ENCODE measurements around the gene RHD.
"Not testable (repeated sequence)": the region's sequence is repeated elsewhere in the genome, so short reads cannot be mapped to it uniquely, and the experiment has no call there.

- TF ChIP-seq FOXP1 (CRISPR knock-in tag; IDR thresholded peaks at IDR 0.05; ENCODE audit: borderline replicate concordance); CTCF (IDR thresholded peaks at IDR 0.05); IRF1 (CRISPR knock-in tag; IDR thresholded peaks at IDR 0.05); NR2C2 (CRISPR knock-in tag; IDR thresholded peaks at IDR 0.05); JUN (CRISPR knock-in tag; IDR thresholded peaks at IDR 0.05); FOXJ3 (CRISPR knock-in tag; IDR thresholded peaks at IDR 0.05; ENCODE audit: borderline replicate concordance); USF1 (CRISPR knock-in tag; IDR thresholded peaks at IDR 0.05); ERG (CRISPR knock-in tag; IDR thresholded peaks at IDR 0.05); OVOL2 (CRISPR knock-in tag; IDR thresholded peaks at IDR 0.05; ENCODE audit: borderline replicate concordance); ELF4 (CRISPR knock-in tag; IDR thresholded peaks at IDR 0.05; ENCODE audit: low read depth): not testable (repeated sequence)
Observed at GRCh38 chr1:25371757-25372156, 99.4 kb downstream of the RHD start.

Measured in WTC11 (cell line).